T-helper 2 cell treated with Interferon-gamma antibody and Interleukin-4, amounts not matched to agents 5 μg/mL and 100 μg/mL, for 36 hours (primary cell): ENCODE data around the gene RPP40.

Experiments
- DNase-seq: peaks from one replicate; pipeline ENCODE4 v3.0.0; 2021; ENCODE audit warnings: low spot score
- H3K27ac Mint-ChIP-seq: one replicate; pipeline ENCODE4 v1.8.0; 2021; ENCODE audit warnings: mild to moderate bottlenecking, mixed read lengths
- H3K27me3 Mint-ChIP-seq: one replicate; pipeline ENCODE4 v1.8.0; 2021; ENCODE audit warnings: low read depth, mixed read lengths
- H3K36me3 Mint-ChIP-seq: one replicate; pipeline ENCODE4 v1.8.0; 2021; ENCODE audit warnings: low read depth, mixed read lengths
- H3K4me1 Mint-ChIP-seq: one replicate; pipeline ENCODE4 v1.8.0; 2021; ENCODE audit warnings: low read depth, mixed read lengths
- H3K4me3 Mint-ChIP-seq: one replicate; pipeline ENCODE4 v1.8.0; 2022; ENCODE audit warnings: mild to moderate bottlenecking, moderate library complexity, mixed read lengths
- H3K9me3 Mint-ChIP-seq: one replicate; pipeline ENCODE4 v1.8.0; 2021; ENCODE audit warnings: mixed read lengths

Gene RPP40

GRCh38 chr6:4972438-4972837 is 31.4 kb downstream of the RPP40 start:
- Mint-ChIP-seq H3K9me3 (peaks cover 4% of the 10 kb centered on the region), H3K27me3 (peaks cover 10% of the 10 kb centered on the region), H3K4me1 (no peaks in the 10 kb centered on the region), H3K36me3 (no peaks in the 10 kb centered on the region), H3K4me3 (no peak overlapping the region), H3K27ac (no peak overlapping the region)
- no peak for DNase-seq

DNA sequence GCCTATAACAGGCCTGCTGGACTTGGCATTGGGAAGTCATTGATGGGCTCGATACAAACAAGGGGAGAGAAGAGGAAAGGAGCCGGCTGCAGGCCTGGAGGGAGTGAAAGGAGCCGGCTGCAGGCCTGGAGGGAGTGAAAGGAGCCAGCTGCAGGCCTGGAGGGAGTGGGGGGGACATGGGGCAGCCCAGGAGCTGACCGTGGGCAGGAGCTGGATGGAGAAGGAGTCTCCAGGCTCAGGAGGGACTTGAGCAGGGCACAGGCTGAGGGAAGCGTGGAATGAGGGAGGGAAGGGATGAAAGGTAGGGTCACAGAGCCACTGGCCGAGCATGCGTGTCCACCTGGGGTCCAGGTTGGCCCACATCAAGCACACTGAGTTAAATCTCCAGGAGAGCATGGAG is 32.0 kb downstream of the RPP40 start:
- Mint-ChIP-seq H3K9me3 (peaks cover under 1% of the 10 kb centered on the region), H3K4me3 (no peak overlapping the region), H3K27me3 (peaks cover 8% of the 10 kb centered on the region), H3K36me3 (no peaks in the 10 kb centered on the region), H3K27ac (no peak overlapping the region), H3K4me1 (no peaks in the 10 kb centered on the region)
- no peak for DNase-seq

- DNase-seq = no peak
- Mint-ChIP-seq H3K4me3 (no peak overlapping the region), H3K27me3 (peaks cover 5% of the 10 kb centered on the region), H3K9me3 (no peaks in the 10 kb centered on the region), H3K36me3 (no peaks in the 10 kb centered on the region), H3K4me1 (no peaks in the 10 kb centered on the region), H3K27ac (no peak overlapping the region)
Observed at GRCh38 chr6:4970739-4971395, 33.0 kb downstream of the RPP40 start.

GRCh38 chr6:4969609-4970285 is 34.1 kb downstream of the RPP40 start:
- Mint-ChIP-seq H3K27me3 (peaks cover 5% of the 10 kb centered on the region), H3K27ac (no peak overlapping the region), H3K4me3 (no peak overlapping the region), H3K4me1 (no peaks in the 10 kb centered on the region), H3K9me3 (no peaks in the 10 kb centered on the region), H3K36me3 (no peaks in the 10 kb centered on the region)
- no peak for DNase-seq

DNA sequence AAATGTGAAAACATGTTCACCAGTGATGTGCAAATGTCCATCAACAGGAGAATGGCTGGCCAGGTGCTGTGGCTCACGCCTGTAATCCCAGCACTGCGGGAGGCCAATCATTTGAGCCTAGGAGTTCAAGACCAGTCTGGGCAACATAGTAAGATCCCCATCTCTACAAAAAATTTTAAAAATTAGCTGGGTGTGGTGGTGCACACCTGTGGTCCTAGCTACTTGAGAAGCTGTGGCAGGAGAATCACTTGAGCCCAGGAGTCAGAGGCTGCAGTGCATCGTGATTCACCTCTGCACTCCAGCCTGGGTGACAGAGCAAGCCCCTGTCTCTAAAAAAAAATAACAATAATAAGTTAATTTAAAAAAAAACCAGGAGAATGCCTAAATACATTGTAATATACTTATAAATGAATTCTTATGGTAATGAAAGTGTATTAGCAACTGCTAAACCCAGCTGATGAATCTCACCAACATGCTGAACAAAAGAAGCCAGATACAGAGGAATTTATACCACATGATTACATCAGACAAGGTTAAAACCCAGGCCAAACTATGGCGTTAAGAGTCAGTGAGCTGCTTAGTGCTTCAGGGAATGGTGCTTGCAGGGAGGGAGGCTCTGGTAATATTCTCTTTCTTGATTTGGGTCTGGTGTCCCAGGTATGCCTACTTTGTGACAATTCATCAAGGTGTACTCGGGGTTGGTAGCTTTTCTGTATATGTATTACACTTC is 36.4 kb downstream of the RPP40 start:
- Mint-ChIP-seq H3K27ac (no peak overlapping the region), H3K9me3 (no peaks in the 10 kb centered on the region), H3K4me1 (no peaks in the 10 kb centered on the region), H3K27me3 (peaks cover 5% of the 10 kb centered on the region), H3K36me3 (no peaks in the 10 kb centered on the region), H3K4me3 (no peak overlapping the region)
- no peak for DNase-seq

DNA sequence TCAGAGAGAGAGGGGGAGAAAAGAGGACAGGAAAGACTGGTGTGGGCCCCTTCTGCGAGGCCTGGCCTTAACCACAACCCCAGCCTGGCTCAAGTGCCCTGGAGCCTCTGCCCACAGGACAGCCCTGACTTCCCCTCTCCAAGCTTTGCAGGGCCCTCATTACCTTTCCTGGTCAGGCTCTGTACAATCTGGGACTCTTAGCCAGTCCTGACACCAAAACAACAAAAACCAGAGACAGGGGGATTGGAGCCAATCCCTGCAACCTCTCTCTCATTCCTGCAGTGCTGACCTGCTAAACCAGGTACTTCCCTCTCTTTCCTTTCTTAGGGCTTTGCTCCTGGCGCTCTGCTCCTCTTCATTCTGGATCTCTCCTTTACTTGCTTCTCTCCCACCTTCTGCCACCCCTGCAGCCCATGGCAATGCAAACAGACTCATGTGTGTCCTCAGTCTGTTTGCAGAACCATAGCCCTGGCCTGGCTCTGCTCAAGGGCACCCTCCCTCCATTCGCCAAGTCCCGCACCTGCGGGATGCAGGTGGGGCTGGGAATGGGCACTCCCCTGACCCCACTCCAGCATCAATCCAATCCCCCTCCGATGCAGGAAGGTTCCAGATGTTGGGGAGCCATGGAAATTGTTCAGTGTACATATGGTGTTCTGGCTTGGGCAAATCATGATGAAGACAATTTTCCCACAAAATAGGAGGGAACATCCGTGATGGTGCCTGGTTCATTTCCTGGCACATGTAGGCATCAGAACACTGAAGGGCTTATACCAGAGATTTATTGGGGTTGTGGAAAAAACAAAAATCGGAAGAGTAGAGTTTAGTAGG is 38.1 kb downstream of the RPP40 start:
- no peak for DNase-seq
- Mint-ChIP-seq H3K4me1 (no peaks in the 10 kb centered on the region), H3K27me3 (peaks cover 5% of the 10 kb centered on the region), H3K4me3 (no peak overlapping the region), H3K36me3 (no peaks in the 10 kb centered on the region), H3K27ac (no peak overlapping the region), H3K9me3 (no peaks in the 10 kb centered on the region)

DNA sequence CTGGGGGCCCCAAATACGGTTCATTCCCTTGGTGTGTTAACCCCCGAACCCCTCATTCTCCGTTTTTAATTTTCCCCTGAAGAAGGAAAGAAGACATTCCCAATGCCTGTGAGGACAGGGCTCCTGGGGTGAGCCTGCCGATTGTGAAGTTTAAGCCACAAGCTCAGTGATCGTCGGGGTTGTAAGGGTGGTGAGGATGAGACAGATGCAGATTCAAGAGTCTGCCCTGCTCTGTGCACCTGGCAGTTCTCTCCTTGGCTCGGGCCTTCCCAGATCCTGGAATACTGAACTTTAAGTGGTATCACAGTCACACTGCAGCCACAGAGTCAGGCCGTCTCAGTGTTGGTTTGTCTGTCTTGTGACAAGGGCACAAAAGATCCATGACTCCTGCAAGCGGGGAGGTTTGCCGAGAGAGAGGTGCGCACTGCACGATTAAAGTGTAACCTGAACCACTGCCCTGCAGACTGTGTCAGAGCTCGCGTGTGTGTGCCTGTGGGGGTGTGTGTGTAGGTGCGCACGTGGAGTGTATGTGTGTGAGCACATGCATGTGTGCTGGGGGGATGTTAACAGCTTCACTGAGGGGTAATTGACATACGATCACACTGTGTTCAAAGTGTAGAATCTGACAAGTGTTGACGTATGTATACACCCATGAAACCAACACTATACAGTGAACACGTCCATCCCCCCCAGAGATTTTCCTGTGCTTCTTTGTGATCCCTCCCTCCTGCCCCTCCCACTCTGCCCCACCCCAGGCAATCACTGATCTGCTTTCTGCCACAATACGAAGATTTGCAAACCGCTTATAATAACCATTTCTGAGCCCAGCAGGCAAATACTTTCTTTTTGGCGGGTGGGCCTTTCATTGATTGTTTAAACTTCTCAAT is 38.9 kb downstream of the RPP40 start:
- Mint-ChIP-seq H3K27ac (no peak overlapping the region), H3K36me3 (no peaks in the 10 kb centered on the region), H3K4me3 (no peak overlapping the region), H3K9me3 (no peaks in the 10 kb centered on the region), H3K27me3 (peaks cover 2% of the 10 kb centered on the region), H3K4me1 (no peaks in the 10 kb centered on the region)
- DNase-seq = no peak

DNA sequence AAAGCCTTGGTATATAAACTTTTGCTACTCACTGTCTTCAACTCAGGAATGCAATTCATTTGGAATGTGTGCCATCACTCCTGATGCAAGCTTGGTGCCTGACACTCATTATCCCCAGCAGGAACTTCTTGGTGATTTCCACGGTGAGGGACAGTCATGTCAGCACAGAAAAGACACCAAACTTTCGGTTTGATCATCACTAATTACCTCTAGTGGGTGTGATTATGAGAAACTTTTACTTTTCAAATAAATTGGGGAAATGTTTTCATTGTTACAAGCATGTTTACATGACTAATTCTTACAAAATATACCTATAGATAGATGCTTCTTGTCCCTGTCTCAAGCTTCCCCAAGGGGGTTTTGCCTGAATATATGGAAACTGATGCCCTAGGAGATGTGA is 40.9 kb downstream of the RPP40 start:
- Mint-ChIP-seq H3K36me3 (no peaks in the 10 kb centered on the region), H3K4me3 (no peak overlapping the region), H3K4me1 (no peaks in the 10 kb centered on the region), H3K27ac (no peak overlapping the region), H3K27me3 (no peaks in the 10 kb centered on the region), H3K9me3 (no peaks in the 10 kb centered on the region)
- DNase-seq = no peak

- Mint-ChIP-seq H3K27me3 (no peaks in the 10 kb centered on the region), H3K9me3 (no peaks in the 10 kb centered on the region), H3K4me3 (no peak overlapping the region), H3K4me1 (no peaks in the 10 kb centered on the region), H3K27ac (no peak overlapping the region), H3K36me3 (no peaks in the 10 kb centered on the region)
- no peak for DNase-seq
Observed at GRCh38 chr6:4961322-4962168, 42.3 kb downstream of the RPP40 start.

DNA sequence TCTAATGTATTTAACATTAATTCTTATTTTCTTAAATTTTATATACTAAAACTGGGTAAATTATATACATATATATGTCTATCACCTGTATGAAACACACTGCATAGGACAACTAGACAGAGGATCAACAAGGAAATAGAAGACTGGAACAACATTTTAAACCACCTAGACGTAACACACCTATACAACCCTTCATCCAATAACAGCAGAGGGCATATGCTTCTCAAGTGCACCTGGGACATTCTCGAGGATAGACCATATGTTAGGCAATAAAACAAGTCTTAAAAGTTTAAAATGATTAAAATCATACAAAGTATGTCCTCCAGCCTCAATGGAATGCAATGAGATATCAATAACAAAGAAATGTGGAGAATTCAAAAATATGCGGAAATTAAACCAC is 45.2 kb downstream of the RPP40 start:
- no peak overlapping the region for H3K4me3 Mint-ChIP-seq

DNA sequence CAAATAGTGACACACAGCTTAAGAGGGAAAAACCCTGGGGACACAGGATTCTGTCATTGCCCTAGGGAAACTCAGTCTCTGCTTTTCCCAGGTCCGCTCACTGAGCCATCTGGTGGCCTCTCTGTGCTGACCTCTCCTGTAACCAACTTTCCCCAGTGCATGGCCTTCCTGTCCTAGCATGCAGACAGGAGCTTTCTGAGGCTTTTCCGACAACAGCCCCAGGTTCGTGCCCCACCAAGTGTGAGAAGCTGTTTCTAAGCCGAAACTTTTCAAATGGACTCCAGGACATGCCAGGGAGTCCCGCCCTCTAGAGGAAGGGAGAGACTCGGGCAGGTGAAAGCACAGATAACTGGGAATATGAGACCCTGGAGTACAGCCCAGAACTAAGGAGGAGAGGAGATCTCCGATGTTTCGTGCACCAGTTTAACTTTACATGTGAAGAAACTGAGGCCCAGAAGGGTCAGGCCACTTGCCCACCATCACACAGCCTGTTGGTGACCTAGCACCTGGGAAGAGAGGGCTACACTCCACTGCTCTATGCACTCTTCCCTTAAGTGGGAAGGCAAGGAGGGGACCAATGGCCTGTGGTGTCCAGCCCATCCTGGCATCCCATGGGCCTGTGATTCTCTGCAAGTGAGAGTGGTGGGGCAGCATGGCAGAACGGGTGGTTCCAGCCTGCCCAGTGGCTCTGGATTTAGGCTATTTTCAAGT is 46.2 kb downstream of the RPP40 start:
- no peaks in the 10 kb centered on the region for H3K4me1 Mint-ChIP-seq
- H3K27me3 Mint-ChIP-seq = no peaks in the 10 kb centered on the region
- no peaks in the 10 kb centered on the region for H3K9me3 Mint-ChIP-seq
- H3K4me3 Mint-ChIP-seq = no peak overlapping the region
- peaks cover 2% of the 10 kb centered on the region for H3K36me3 Mint-ChIP-seq
- no peak overlapping the region for H3K27ac Mint-ChIP-seq
- no peak for DNase-seq

More for the DNA sequence above, 45.2 kb downstream of the RPP40 start:
- Mint-ChIP-seq H3K4me1 (no peaks in the 10 kb centered on the region), H3K27me3 (no peaks in the 10 kb centered on the region), H3K27ac (no peak overlapping the region), H3K9me3 (no peaks in the 10 kb centered on the region), H3K36me3 (peaks cover 2% of the 10 kb centered on the region)
- DNase-seq = no peak

GRCh38 chr6:4956625-4957024 is 47.2 kb downstream of the RPP40 start:
- Mint-ChIP-seq H3K9me3 (no peaks in the 10 kb centered on the region), H3K27me3 (no peaks in the 10 kb centered on the region), H3K27ac (no peak overlapping the region), H3K4me3 (no peak overlapping the region), H3K36me3 (peaks cover 5% of the 10 kb centered on the region), H3K4me1 (no peaks in the 10 kb centered on the region)
- no peak for DNase-seq
